Panc1 (cell line): ENCODE measurements around the gene WDR48. TPM values are rescaled to one million over a fixed set of nuclear protein-coding genes. Genes with fewer than 3 reads are reported as not detected.

ENCODE experiments used
- ATAC-seq: fragments of 200-7000 bp; cut with Tn5 transposase; 2 replicates; pipeline ENCODE4 v1.9.1; 2020; ENCODE audit warnings: mild to moderate bottlenecking, moderate library complexity
- BruUV-seq: library from RNA; stranded (reverse); fragments of 400-500 nt; replicated peaks from 2 replicates; lab custom pipeline; 2021; lab: Mats Ljungman, UMichigan
- CTCF ChIA-PET: fragments of 300-600 bp; sonication (Branson Sonifier 250); formaldehyde crosslinking; loops from one replicate; lab custom pipeline; 2022; ENCODE audit warnings: antibody characterized with exemption; lab: Charles Lee
- POLR2A ChIA-PET: fragments of 300-600 bp; sonication (Branson Sonifier 250); formaldehyde crosslinking; loops from one replicate; lab custom pipeline; 2022; ENCODE audit warnings: antibody characterized with exemption; lab: Charles Lee
- DNase-seq: peaks from one replicate; pipeline ENCODE4 v3.0.0-alpha.2; 2010; ENCODE audit warnings: low read depth, low spot score
- H3K27ac ChIP-seq: 2 replicates; pipeline ENCODE4 v1.5.1; 2011; ENCODE audit warnings: mild to moderate bottlenecking, low read length, inconsistent platforms
- H3K27me3 ChIP-seq: fragments of 200-500 bp; sonication (Bioruptor generic); 2 replicates; pipeline ENCODE4 v1.6.0; 2014; ENCODE audit warnings: low read length, inconsistent platforms; ENCODE audit not compliant: control insufficient read depth, insufficient read depth
- H3K36me3 ChIP-seq: fragments of 200-500 bp; sonication (Bioruptor generic); 2 replicates; pipeline ENCODE4 v1.5.1; 2014; ENCODE audit warnings: inconsistent platforms, mild to moderate bottlenecking, low read length, moderate library complexity; ENCODE audit not compliant: control insufficient read depth, insufficient read depth
- H3K4me1 ChIP-seq: 2 replicates; pipeline ENCODE4 v1.5.1; 2011; ENCODE audit warnings: inconsistent platforms, mild to moderate bottlenecking, low read length, moderate library complexity; ENCODE audit not compliant: control insufficient read depth, insufficient read depth
- H3K4me3 ChIP-seq, 2 experiments: 2 replicates each; pipeline ENCODE4 v1.5.1; 2011 to 2012; ENCODE audit warnings: low read depth in 2 of 2, low read length in 2 of 2, mild to moderate bottlenecking in 2 of 2, inconsistent platforms in 1 of 2, moderate library complexity in 1 of 2
- H3K9me3 ChIP-seq: fragments of 200-500 bp; sonication (Bioruptor generic); 2 replicates; pipeline ENCODE4 v1.5.1; 2014; ENCODE audit warnings: low read depth, mild to moderate bottlenecking, inconsistent platforms, low read length, moderate library complexity; ENCODE audit not compliant: control insufficient read depth, insufficient read depth
- POLR2AphosphoS5 ChIP-seq: IDR thresholded peaks from 2 replicates; pipeline ENCODE4 v1.6.1; 2012; ENCODE audit warnings: mild to moderate bottlenecking, low read depth, low read length, moderate library complexity
- REST ChIP-seq, 2 experiments: IDR thresholded peaks; 2 replicates each; pipeline ENCODE4 v1.6.1; 2011 to 2012; ENCODE audit warnings: low read depth in 2 of 2, control low read depth in 1 of 2, low read length in 1 of 2, mild to moderate bottlenecking in 1 of 2, moderate library complexity in 1 of 2; ENCODE audit not compliant: insufficient read depth in 1 of 2
- SIN3A ChIP-seq: IDR thresholded peaks from 2 replicates; pipeline ENCODE4 v1.6.1; 2012; ENCODE audit warnings: low read depth, mild to moderate bottlenecking, low read length, moderate library complexity, borderline replicate concordance; ENCODE audit not compliant: insufficient read depth
- TCF7L2 ChIP-seq: IDR thresholded peaks from 2 replicates; pipeline ENCODE4 v1.6.1; 2011; ENCODE audit warnings: mild to moderate bottlenecking, low read depth, low read length, inconsistent platforms
- in situ Hi-C: cut with HindIII; loops from 2 replicates; pipeline ENCODE4 v1.10.0; 2016; ENCODE audit warnings: low sequenced_read_pairs, low pct_unique_long_range_greater_than_20kb
- intact Hi-C: fragments of 100-400 bp; cut with micrococcal nuclease; formaldehyde crosslinking; loops from one replicate; pipeline ENCODE4 v1.10.0; 2022; ENCODE audit not compliant: unreplicated experiment
- total RNA-seq: library from RNA; stranded (reverse); gene quantifications from one replicate; pipeline ENCODE4 v1.2.1, GENCODE V29; 2021; ENCODE audit not compliant: unreplicated experiment
- TF ChIP-seq, protein P1 (sequence below): fragments of 450-650 bp; IDR thresholded peaks from 2 replicates; pipeline ENCODE4 v1.5.1; 2017; ENCODE audit warnings: mild to moderate bottlenecking

WDR48 gene
- total RNA-seq, 1 experiment from 2014 or later, result 15.7 TPM

- in situ Hi-C loops, result no loop called here
- H3K4me3 ChIP-seq, result no peak overlapping the region
- no peaks in the 10 kb centered on the region for H3K27me3 ChIP-seq
- TF ChIP-seq TCF7L2 (no peak), POLR2AphosphoS5 (no peak), SIN3A (no peak), REST (IDR thresholded peaks at IDR 0.05; ENCODE audit: insufficient read depth in 1 of 2, low read depth in 2 of 2, low read length in 1 of 2) (no peak)
- TF ChIP-seq, protein P1, sequence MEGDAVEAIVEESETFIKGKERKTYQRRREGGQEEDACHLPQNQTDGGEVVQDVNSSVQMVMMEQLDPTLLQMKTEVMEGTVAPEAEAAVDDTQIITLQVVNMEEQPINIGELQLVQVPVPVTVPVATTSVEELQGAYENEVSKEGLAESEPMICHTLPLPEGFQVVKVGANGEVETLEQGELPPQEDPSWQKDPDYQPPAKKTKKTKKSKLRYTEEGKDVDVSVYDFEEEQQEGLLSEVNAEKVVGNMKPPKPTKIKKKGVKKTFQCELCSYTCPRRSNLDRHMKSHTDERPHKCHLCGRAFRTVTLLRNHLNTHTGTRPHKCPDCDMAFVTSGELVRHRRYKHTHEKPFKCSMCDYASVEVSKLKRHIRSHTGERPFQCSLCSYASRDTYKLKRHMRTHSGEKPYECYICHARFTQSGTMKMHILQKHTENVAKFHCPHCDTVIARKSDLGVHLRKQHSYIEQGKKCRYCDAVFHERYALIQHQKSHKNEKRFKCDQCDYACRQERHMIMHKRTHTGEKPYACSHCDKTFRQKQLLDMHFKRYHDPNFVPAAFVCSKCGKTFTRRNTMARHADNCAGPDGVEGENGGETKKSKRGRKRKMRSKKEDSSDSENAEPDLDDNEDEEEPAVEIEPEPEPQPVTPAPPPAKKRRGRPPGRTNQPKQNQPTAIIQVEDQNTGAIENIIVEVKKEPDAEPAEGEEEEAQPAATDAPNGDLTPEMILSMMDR, result peak; percentile 80
- ATAC-seq, result peak; percentile 83
- BruUV-seq, result no TSS peak
- peaks cover 2% of the 10 kb centered on the region; the same call in 1 of the 2 replicates for H3K36me3 ChIP-seq
- ChIA-PET POLR2A (no interaction called here), CTCF (no interaction called here)
- no peaks in the 10 kb centered on the region for H3K9me3 ChIP-seq
- intact Hi-C loops, result loop anchor here (5.0 kb wide), 1 partner anchor 186 kb away; no protein-coding TSS in a partner anchor
- H3K27ac ChIP-seq, result no peak overlapping the region
- H3K4me1 ChIP-seq, result no peaks in the 10 kb centered on the region
- DNase-seq, result no peak
Observed at GRCh38 chr3:39101022-39101689, 49.3 kb downstream of the WDR48 start.

- Histone ChIP-seq H3K4me1 (no peaks in the 10 kb centered on the region; the same call in 1 of the 2 replicates), H3K27ac (no peak overlapping the region), H3K36me3 (peaks cover 4% of the 10 kb centered on the region; the same call in 1 of the 2 replicates), H3K27me3 (no peaks in the 10 kb centered on the region), H3K9me3 (no peaks in the 10 kb centered on the region), H3K4me3 (no peak overlapping the region)
- POLR2A ChIA-PET, result no interaction called here
- in situ Hi-C loops (no loop called here), intact Hi-C loops (loop anchor here (5.0 kb wide), 1 partner anchor 185 kb away; no protein-coding TSS in a partner anchor)
- CTCF ChIA-PET, result no interaction called here
- ATAC-seq, result no peak
- no peak for DNase-seq
- BruUV-seq, result no TSS peak
- no peak for TF ChIP-seq TCF7L2
Observed at GRCh38 chr3:39102504-39103323, 50.9 kb downstream of the WDR48 start.
